A549 (cell line): Measurements from ENCODE around the gene LRRC4B. TPM values are rescaled to one million over a fixed set of nuclear protein-coding genes. Genes with fewer than 3 reads are reported as not detected.

ENCODE experiments used
- ATAC-seq, 2 experiments: fragments of 200-7000 bp in 1 of 2; fragments of >200 bp in 1 of 2; cut with Nextera tagmentation in 1 of 2; cut with Tn5 transposase in 1 of 2; 3 replicates each; pipeline versions ENCODE4 v1.8.0 to v1.9.1; 2018 to 2020; ENCODE audit warnings: mild to moderate bottlenecking in 1 of 2, moderate library complexity in 1 of 2
- CTCF ChIA-PET: fragments of 300-600 bp; sonication (Branson Sonifier 250); formaldehyde crosslinking; extraction: SDS; loops from one replicate; lab custom pipeline; 2021; ENCODE audit warnings: antibody characterized with exemption, inconsistent platforms; lab: Yijun Ruan, JAX
- POLR2A ChIA-PET: fragments of 350-600 bp; formaldehyde crosslinking; extraction: SDS; loops from one replicate; lab custom pipeline; 2021; ENCODE audit warnings: antibody characterized with exemption, inconsistent platforms; lab: Yijun Ruan, JAX
- DNase-seq, 2 experiments: peaks; one replicate each; pipeline versions ENCODE4 v3.0.0 to v3.0.0-alpha.2; 2011 to 2016; ENCODE audit warnings: low read depth in 1 of 2, low spot score in 1 of 2
- FAIRE-seq: peaks from 2 replicates; lab custom pipeline; 2011; peaks lifted over from hg19 to GRCh38; lab: Jason Lieb, UNC
- H3K27ac ChIP-seq, 2 experiments: fragments of >200 bp; sonication (Bioruptor Twin); formaldehyde crosslinking; 3 replicates each; pipeline ENCODE4 v1.5.1; 2016 to 2017
- H3K4me1 ChIP-seq: fragments of >200 bp; sonication (Bioruptor Twin); formaldehyde crosslinking; 3 replicates; pipeline ENCODE4 v1.6.1; 2016
- H3K4me2 ChIP-seq: fragments of >200 bp; sonication (Bioruptor Twin); formaldehyde crosslinking; 3 replicates; pipeline ENCODE4 v1.6.1; 2016
- H3K4me3 ChIP-seq: fragments of >200 bp; sonication (Bioruptor Twin); formaldehyde crosslinking; 3 replicates; pipeline ENCODE4 v1.5.1; 2016
- H3K9me3 ChIP-seq: fragments of >200 bp; sonication (Bioruptor Twin); formaldehyde crosslinking; 3 replicates; pipeline ENCODE4 v1.6.1; 2016
- BHLHE40 ChIP-seq: IDR thresholded peaks from 2 replicates; pipeline ENCODE4 v1.6.1; 2012; ENCODE audit warnings: low read depth, low read length, inconsistent platforms
- CBX2 ChIP-seq: fragments of 200-600 bp; sonication (generic); IDR thresholded peaks from 2 replicates; pipeline ENCODE4 v1.6.1; 2016; ENCODE audit warnings: low read depth, mild to moderate bottlenecking, borderline replicate concordance
- CBX8 ChIP-seq: fragments of 200-600 bp; sonication (generic); IDR thresholded peaks from 2 replicates; pipeline ENCODE4 v1.6.1; 2016
- CHD2 ChIP-seq: fragments of 150-350 bp; IDR thresholded peaks from 2 replicates; pipeline ENCODE4 v1.6.1; 2014; ENCODE audit warnings: low read length; ENCODE audit not compliant: partially characterized antibody
- EHF ChIP-seq: fragments of 250-450 bp; sonication (Bioruptor Pico); IDR thresholded peaks from 2 replicates; pipeline ENCODE4 v1.5.0; 2020; ENCODE audit warnings: mild to moderate bottlenecking
- EP300 ChIP-seq, 2 experiments: fragments of >200 bp; sonication (Bioruptor Twin); formaldehyde crosslinking; IDR thresholded peaks; 2 replicates in 1 of 2; 3 replicates in 1 of 2; pipeline ENCODE4 v1.6.1; 2016 to 2017
- FOXS1 ChIP-seq: fragments of 250-450 bp; sonication (Bioruptor Pico); IDR thresholded peaks from 2 replicates; pipeline ENCODE4 v1.5.0; 2020; ENCODE audit warnings: mild to moderate bottlenecking, moderate library complexity
- GATA3 ChIP-seq: IDR thresholded peaks from 2 replicates; pipeline ENCODE4 v1.6.1; 2012; ENCODE audit warnings: borderline replicate concordance
- HOXB13 ChIP-seq: fragments of 250-450 bp; sonication (Bioruptor Pico); IDR thresholded peaks from 2 replicates; pipeline ENCODE4 v1.5.0; 2020; ENCODE audit warnings: low read depth, mild to moderate bottlenecking, moderate library complexity
- HOXB5 ChIP-seq: fragments of 250-450 bp; sonication (Bioruptor Pico); IDR thresholded peaks from 2 replicates; pipeline ENCODE4 v1.5.0; 2020; ENCODE audit warnings: mild to moderate bottlenecking, moderate library complexity
- JUN ChIP-seq, 2 experiments: fragments of >200 bp; sonication (Bioruptor Twin); formaldehyde crosslinking; IDR thresholded peaks; 2 replicates in 1 of 2; 3 replicates in 1 of 2; pipeline ENCODE4 v1.6.1; 2016 to 2017
- JUNB ChIP-seq: fragments of >200 bp; sonication (Bioruptor Twin); formaldehyde crosslinking; IDR thresholded peaks from 2 replicates; pipeline ENCODE4 v1.6.1; 2016
- MYC ChIP-seq: IDR thresholded peaks from 2 replicates; pipeline ENCODE4 v1.6.1; 2012; ENCODE audit warnings: mild to moderate bottlenecking, inconsistent platforms, low read length, improper control_type of control experiment, borderline replicate concordance
- NPAS2 ChIP-seq: fragments of 250-450 bp; sonication (Bioruptor Pico); IDR thresholded peaks from 2 replicates; pipeline ENCODE4 v1.8.0; 2022; ENCODE audit warnings: mild to moderate bottlenecking, moderate library complexity, borderline replicate concordance
- RARB ChIP-seq: fragments of 250-450 bp; sonication (Bioruptor Pico); IDR thresholded peaks from 2 replicates; pipeline ENCODE4 v1.8.0; 2021; ENCODE audit warnings: mild to moderate bottlenecking, moderate library complexity
- RNF2 ChIP-seq: fragments of 200-600 bp; sonication (generic); IDR thresholded peaks from 2 replicates; pipeline ENCODE4 v1.6.1; 2016; ENCODE audit warnings: low read depth, mild to moderate bottlenecking, antibody characterized with exemption, moderate library complexity, borderline replicate concordance
- SMC3 ChIP-seq: fragments of >200 bp; sonication (Bioruptor Twin); formaldehyde crosslinking; IDR thresholded peaks from 3 replicates; pipeline ENCODE4 v1.6.1; 2018; ENCODE audit warnings: inconsistent platforms
- SREBF2 ChIP-seq: fragments of 450-650 bp; IDR thresholded peaks from 2 replicates; pipeline ENCODE4 v1.6.1; 2014; ENCODE audit warnings: mild to moderate bottlenecking, moderate library complexity
- TFCP2L1 ChIP-seq: fragments of 250-450 bp; sonication (Bioruptor Pico); IDR thresholded peaks from 2 replicates; pipeline ENCODE4 v1.5.0; 2021; ENCODE audit warnings: mild to moderate bottlenecking
- TP53 ChIP-seq: fragments of 250-450 bp; sonication (Bioruptor Pico); IDR thresholded peaks from 2 replicates; pipeline ENCODE4 v1.5.0; 2021; ENCODE audit warnings: mild to moderate bottlenecking, moderate library complexity
- ZFP36 ChIP-seq: fragments of 450-650 bp; IDR thresholded peaks from 2 replicates; pipeline ENCODE4 v1.6.1; 2014; ENCODE audit warnings: borderline replicate concordance; ENCODE audit not compliant: partially characterized antibody
- WGBS: methylation state at CpG from one replicate; pipeline ENCODE4 v1.1.6; 2017; ENCODE audit errors: missing lambda C conversion rate; 5-methylcytosine and 5-hydroxymethylcytosine counted together
- polyA plus RNA-seq, 4 experiments: library from polyadenylated mRNA; depleted of rRNA in 3 of 4; stranded (reverse); fragments of >200 nt; fragmentation: RNase III in 1 of 4; extraction: RNeasy Plus Mini Kit Qiagen cat#74134 plus additional on column Dnase treatment in 1 of 4; gene quantifications; 2 replicates in 3 of 4; 3 replicates in 1 of 4; pipeline ENCODE4 v1.2.3, GENCODE V29; 2011 to 2017
- TF ChIP-seq, protein P1 (sequence below): fragments of 150-350 bp; IDR thresholded peaks from 2 replicates; pipeline ENCODE4 v1.6.1; 2014; ENCODE audit warnings: low read depth, mild to moderate bottlenecking, low read length
- TF ChIP-seq, protein P2 (sequence below): IDR thresholded peaks from 2 replicates; pipeline ENCODE4 v1.6.1; 2012; ENCODE audit warnings: low read depth, borderline replicate concordance
- TF ChIP-seq, protein P3 (sequence below): fragments of 450-650 bp; IDR thresholded peaks from 2 replicates; pipeline ENCODE4 v1.6.1; 2014; ENCODE audit warnings: antibody characterized with exemption
- TF ChIP-seq, protein P4 (sequence below): IDR thresholded peaks from 2 replicates; pipeline ENCODE4 v1.6.1; 2012
- TF ChIP-seq, protein P5 (sequence below): fragments of >200 bp; sonication (Bioruptor Twin); formaldehyde crosslinking; IDR thresholded peaks from 3 replicates; pipeline ENCODE4 v1.5.1; 2016

LRRC4B gene
- polyA plus RNA-seq, 2 of the 4 experiments (the other 2 are of a cell fraction) = 0.54 to 0.97 TPM

DNA sequence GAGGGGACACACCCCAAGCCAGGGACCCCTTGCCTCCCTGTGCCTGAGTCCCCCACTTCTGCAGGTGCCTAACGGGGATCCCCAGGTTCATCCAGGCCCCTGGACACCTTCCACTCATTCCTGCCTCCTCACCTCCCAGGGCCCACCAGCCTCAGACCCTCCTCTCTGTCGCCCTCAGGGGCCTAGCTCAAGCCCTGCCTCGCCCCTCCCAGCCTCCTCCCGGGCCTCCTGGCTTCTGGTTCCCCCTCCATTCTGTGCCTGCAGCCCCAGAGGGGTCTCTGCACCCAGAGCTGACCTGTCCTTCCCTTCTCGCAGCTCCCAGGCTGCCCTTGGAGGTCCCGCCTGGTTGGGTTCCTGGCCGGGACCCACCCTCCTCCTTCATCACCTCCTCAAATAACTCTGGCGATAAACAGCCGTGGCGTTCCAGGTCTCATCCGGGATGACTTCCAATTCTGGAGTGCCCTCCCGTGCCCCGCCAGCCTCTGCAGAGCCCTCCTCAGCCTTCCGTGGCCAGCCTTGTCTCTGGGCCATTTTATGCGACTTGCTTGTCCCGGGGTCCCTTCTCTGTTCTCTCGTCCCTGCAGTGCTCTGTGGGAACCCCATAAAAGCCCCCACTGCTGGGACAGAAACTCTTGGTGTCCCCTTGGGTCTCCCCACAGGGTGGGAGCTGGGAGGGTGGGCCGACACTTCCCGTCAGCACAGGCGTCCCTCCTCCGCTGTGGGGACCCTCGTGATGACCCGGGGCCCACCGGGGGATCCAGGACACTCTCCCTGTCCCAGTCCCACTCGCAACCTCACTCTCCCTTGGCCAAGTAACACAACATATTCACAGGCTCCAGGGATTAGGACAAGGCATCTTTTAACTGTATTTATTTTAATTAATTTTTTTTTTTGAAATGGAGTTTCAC lies 66.4 kb downstream of the LRRC4B start:
- Histone ChIP-seq H3K9me3 (no peaks in the 10 kb centered on the region), H3K4me2 (peak overlapping the region; percentile 60; the same call in 2 of the 3 replicates), H3K27ac (0 out of 6 replicates have a peak overlapping the region, but pooled peaks of 1 of the 2 experiments have one; percentile 34), H3K4me3 (no peak overlapping the region), H3K4me1 (peaks cover 19% of the 10 kb centered on the region)
- ATAC-seq (peak; percentile 23 to 25; a peak in 5 of 6 replicates), DNase-seq (no peak), FAIRE-seq (no peak)
- POLR2A ChIA-PET = interaction anchor here (1.1 kb wide), 1 partner anchor 9 kb away, joined by 3 read pairs; the partner anchor contains the start of gene JOSD2
- TF ChIP-seq CHD2 (no peak), ZFP36 (no peak), BHLHE40 (no peak), HOXB13 (no peak), HOXB5 (CRISPR knock-in tag) (no peak), SREBF2 (no peak), GATA3 (no peak), MYC (no peak), NPAS2 (CRISPR knock-in tag) (no peak)
- TF ChIP-seq, protein P1, sequence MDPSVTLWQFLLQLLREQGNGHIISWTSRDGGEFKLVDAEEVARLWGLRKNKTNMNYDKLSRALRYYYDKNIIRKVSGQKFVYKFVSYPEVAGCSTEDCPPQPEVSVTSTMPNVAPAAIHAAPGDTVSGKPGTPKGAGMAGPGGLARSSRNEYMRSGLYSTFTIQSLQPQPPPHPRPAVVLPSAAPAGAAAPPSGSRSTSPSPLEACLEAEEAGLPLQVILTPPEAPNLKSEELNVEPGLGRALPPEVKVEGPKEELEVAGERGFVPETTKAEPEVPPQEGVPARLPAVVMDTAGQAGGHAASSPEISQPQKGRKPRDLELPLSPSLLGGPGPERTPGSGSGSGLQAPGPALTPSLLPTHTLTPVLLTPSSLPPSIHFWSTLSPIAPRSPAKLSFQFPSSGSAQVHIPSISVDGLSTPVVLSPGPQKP = no peak
- TF ChIP-seq, protein P2, sequence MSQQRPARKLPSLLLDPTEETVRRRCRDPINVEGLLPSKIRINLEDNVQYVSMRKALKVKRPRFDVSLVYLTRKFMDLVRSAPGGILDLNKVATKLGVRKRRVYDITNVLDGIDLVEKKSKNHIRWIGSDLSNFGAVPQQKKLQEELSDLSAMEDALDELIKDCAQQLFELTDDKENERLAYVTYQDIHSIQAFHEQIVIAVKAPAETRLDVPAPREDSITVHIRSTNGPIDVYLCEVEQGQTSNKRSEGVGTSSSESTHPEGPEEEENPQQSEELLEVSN = no peak
- TF ChIP-seq, protein P3, sequence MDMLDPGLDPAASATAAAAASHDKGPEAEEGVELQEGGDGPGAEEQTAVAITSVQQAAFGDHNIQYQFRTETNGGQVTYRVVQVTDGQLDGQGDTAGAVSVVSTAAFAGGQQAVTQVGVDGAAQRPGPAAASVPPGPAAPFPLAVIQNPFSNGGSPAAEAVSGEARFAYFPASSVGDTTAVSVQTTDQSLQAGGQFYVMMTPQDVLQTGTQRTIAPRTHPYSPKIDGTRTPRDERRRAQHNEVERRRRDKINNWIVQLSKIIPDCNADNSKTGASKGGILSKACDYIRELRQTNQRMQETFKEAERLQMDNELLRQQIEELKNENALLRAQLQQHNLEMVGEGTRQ = no peak
- WGBS = 86% methylated on average over 25 of the region's 25 CpGs
- CTCF ChIA-PET = interaction anchor here (0.8 to 2.5 kb wide), 5 partner anchors 11 to 41 kb away, joined by 3 to 9 read pairs (median 4); no protein-coding TSS in a partner anchor

DNA sequence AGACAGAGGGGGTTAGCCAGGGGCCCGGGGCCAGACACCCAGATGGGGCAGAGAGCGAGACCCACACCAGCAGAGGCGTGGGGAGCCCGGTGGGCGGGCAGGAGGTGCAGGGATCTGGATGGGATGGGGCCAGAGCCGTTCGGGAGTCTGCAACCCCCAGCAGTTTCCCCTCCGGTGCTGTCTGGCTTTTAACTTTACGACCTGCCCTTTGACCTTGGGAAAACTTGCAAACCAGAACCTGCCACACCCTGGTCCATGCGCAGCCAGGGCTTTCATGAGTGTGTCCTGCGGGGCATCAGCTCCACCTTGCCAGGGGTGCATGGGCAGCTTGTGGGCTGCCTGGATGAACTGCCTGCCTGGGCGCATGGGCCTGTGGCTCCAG lies 67.1 kb downstream of the LRRC4B start:
- POLR2A ChIA-PET = no interaction called here
- ATAC-seq = peak; percentile 49 to 56
- H3K4me1 ChIP-seq = peaks cover 19% of the 10 kb centered on the region
- H3K4me3 ChIP-seq = no peak overlapping the region
- H3K4me2 ChIP-seq = peak overlapping the region; percentile 60
- 47% methylated on average over 12 of the region's 12 CpGs for WGBS
- CTCF ChIA-PET = interaction anchor here (0.8 to 2.5 kb wide), 5 partner anchors 10 to 40 kb away, joined by 3 to 9 read pairs (median 4); no protein-coding TSS in a partner anchor
- no peak for TF ChIP-seq JUNB
- TF ChIP-seq JUN (IDR thresholded peaks at IDR 0.05) = no peak
- TF ChIP-seq, protein P4, sequence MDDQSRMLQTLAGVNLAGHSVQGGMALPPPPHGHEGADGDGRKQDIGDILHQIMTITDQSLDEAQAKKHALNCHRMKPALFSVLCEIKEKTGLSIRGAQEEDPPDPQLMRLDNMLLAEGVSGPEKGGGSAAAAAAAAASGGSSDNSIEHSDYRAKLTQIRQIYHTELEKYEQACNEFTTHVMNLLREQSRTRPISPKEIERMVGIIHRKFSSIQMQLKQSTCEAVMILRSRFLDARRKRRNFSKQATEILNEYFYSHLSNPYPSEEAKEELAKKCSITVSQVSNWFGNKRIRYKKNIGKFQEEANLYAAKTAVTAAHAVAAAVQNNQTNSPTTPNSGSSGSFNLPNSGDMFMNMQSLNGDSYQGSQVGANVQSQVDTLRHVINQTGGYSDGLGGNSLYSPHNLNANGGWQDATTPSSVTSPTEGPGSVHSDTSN = no peak
- TF ChIP-seq, protein P5, sequence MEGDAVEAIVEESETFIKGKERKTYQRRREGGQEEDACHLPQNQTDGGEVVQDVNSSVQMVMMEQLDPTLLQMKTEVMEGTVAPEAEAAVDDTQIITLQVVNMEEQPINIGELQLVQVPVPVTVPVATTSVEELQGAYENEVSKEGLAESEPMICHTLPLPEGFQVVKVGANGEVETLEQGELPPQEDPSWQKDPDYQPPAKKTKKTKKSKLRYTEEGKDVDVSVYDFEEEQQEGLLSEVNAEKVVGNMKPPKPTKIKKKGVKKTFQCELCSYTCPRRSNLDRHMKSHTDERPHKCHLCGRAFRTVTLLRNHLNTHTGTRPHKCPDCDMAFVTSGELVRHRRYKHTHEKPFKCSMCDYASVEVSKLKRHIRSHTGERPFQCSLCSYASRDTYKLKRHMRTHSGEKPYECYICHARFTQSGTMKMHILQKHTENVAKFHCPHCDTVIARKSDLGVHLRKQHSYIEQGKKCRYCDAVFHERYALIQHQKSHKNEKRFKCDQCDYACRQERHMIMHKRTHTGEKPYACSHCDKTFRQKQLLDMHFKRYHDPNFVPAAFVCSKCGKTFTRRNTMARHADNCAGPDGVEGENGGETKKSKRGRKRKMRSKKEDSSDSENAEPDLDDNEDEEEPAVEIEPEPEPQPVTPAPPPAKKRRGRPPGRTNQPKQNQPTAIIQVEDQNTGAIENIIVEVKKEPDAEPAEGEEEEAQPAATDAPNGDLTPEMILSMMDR = no peak
- no peak for TF ChIP-seq FOXS1 (CRISPR knock-in tag)
- no peak for TF ChIP-seq TFCP2L1 (CRISPR knock-in tag)
- TF ChIP-seq EHF (CRISPR knock-in tag) = no peak
- no peak for TF ChIP-seq CBX2
- TF ChIP-seq RNF2 = no peak
- no peak for TF ChIP-seq TP53 (CRISPR knock-in tag)
- no peak for TF ChIP-seq CBX8
- TF ChIP-seq SMC3 = no peak
- TF ChIP-seq EP300 (IDR thresholded peaks at IDR 0.05) = no peak
- TF ChIP-seq ZFP36 = no peak
- TF ChIP-seq RARB (CRISPR knock-in tag) = no peak
- H3K9me3 ChIP-seq = no peaks in the 10 kb centered on the region
- FAIRE-seq = no peak
- peak in 1 of 2 experiments; percentile 51 for DNase-seq
- H3K27ac ChIP-seq = peak overlapping the region in 1 of 2 experiments; percentile 34; a peak in 2 of 6 replicates
